T-cell (primary cell): ENCODE measurements around the gene NDE1. TPM values are rescaled to one million over a fixed set of nuclear protein-coding genes. Genes with fewer than 3 reads are reported as not detected.

ENCODE experiments used
- ATAC-seq, 4 experiments: fragments of 200-7000 bp in 3 of 4; fragments of 150-1000 bp in 1 of 4; cut with Tn5 transposase; replicated peaks in 1 of 4; 1 replicate in 3 of 4; 2 replicates in 1 of 4; pipeline ENCODE4 v1.10.0; 2021; ENCODE audit warnings: moderate library complexity in 3 of 4, mild to moderate bottlenecking in 2 of 4, moderate number of reproducible peaks in 1 of 4
- CTCF ChIA-PET, 2 donors: fragments of 300-600 bp; sonication (Branson Sonifier 250); formaldehyde crosslinking; loops; one replicate each; lab custom pipeline; 2022; ENCODE audit warnings: antibody characterized with exemption in 2 of 2; lab: Charles Lee
- POLR2A ChIA-PET, 2 donors: fragments of 300-600 bp; sonication (Branson Sonifier 250); formaldehyde crosslinking; loops; one replicate each; lab custom pipeline; 2022; ENCODE audit warnings: antibody characterized with exemption in 2 of 2; lab: Charles Lee
- DNase-seq, 35 experiments: peaks; one replicate each; pipeline versions ENCODE4 v3.0.0 to v3.0.0-alpha.2; 2013 to 2023
- H3K27ac ChIP-seq: one replicate; pipeline ENCODE4 v1.5.1; 2013; ENCODE audit warnings: low read length
- H3K27me3 ChIP-seq, 2 experiments: replicated peaks in 1 of 2; 1 replicate in 1 of 2; 2 replicates in 1 of 2; pipeline versions ENCODE4 v1.6.1 to v1.7.0; 2013; ENCODE audit warnings: low read length in 1 of 2, mixed read lengths in 1 of 2; ENCODE audit not compliant: control insufficient read depth in 2 of 2, insufficient read depth in 2 of 2; ENCODE audit errors: extremely low read depth in 1 of 2
- H3K36me3 ChIP-seq, 2 donors: 1 replicate in 1 of 2; 2 replicates in 1 of 2; pipeline versions ENCODE4 v1.6.1 to v1.7.0; 2013; ENCODE audit warnings: low read length in 1 of 2; ENCODE audit not compliant: control insufficient read depth in 2 of 2, insufficient read depth in 1 of 2; ENCODE audit errors: extremely low read depth in 1 of 2
- H3K4me1 ChIP-seq, 2 experiments: 1 replicate in 1 of 2; 2 replicates in 1 of 2; pipeline versions ENCODE4 v1.6.1 to v1.7.0; 2013; ENCODE audit warnings: low read length in 2 of 2, mixed read lengths in 1 of 2; ENCODE audit not compliant: insufficient read depth in 2 of 2, control insufficient read depth in 1 of 2; ENCODE audit errors: extremely low read depth in 1 of 2
- H3K4me3 ChIP-seq, 2 donors: 1 replicate in 1 of 2; 2 replicates in 1 of 2; pipeline versions ENCODE4 v1.5.1 to v1.7.0; 2013; ENCODE audit warnings: mild to moderate bottlenecking in 2 of 2, low read length in 1 of 2, moderate library complexity in 1 of 2; ENCODE audit not compliant: control insufficient read depth in 1 of 2; ENCODE audit errors: extremely low read depth in 1 of 2
- H3K9me3 ChIP-seq: 2 replicates; pipeline ENCODE4 v1.7.0; 2013
- H3K27ac Mint-ChIP-seq, 2 donors: one replicate each; pipeline ENCODE4 v1.8.0; 2020 to 2021; ENCODE audit warnings: mild to moderate bottlenecking in 2 of 2, mixed read lengths in 2 of 2
- H3K27me3 Mint-ChIP-seq, 2 donors: one replicate each; pipeline ENCODE4 v1.8.0; 2021 to 2022; ENCODE audit warnings: mixed read lengths in 2 of 2
- H3K36me3 Mint-ChIP-seq: one replicate; pipeline ENCODE4 v1.8.0; 2021; ENCODE audit warnings: mixed read lengths
- H3K4me1 Mint-ChIP-seq, 3 donors: one replicate each; pipeline ENCODE4 v1.8.0; 2020 to 2022; ENCODE audit warnings: mixed read lengths in 3 of 3, mild to moderate bottlenecking in 1 of 3
- H3K4me3 Mint-ChIP-seq, 3 donors: one replicate each; pipeline ENCODE4 v1.8.0; 2020 to 2022; ENCODE audit warnings: mild to moderate bottlenecking in 3 of 3, mixed read lengths in 3 of 3, moderate library complexity in 3 of 3
- H3K9me3 Mint-ChIP-seq, 3 donors: one replicate each; pipeline ENCODE4 v1.8.0; 2020 to 2022; ENCODE audit warnings: mixed read lengths in 3 of 3
- WGBS: methylation state at CpG from one replicate; pipeline ENCODE4 v1.1.5; 2013; ENCODE audit warnings: missing lambda C conversion rate; ENCODE audit not compliant: insufficient coverage; 5-methylcytosine and 5-hydroxymethylcytosine counted together
- total RNA-seq, 35 experiments: library from RNA in 6 of 35; stranded (reverse) in 6 of 35; fragments of 120-200 nt in 1 of 35; gene quantifications; one replicate each; pipeline versions ENCODE4 v1.2.1 to v1.2.4 and lab custom pipeline; 2013 to 2026

NDE1 gene
- total RNA-seq, 5 donors from 2014 or later (not counting 1 experiment from before 2014, with no cell fraction given), result 90.8 to 110 (median 103) TPM

DNA sequence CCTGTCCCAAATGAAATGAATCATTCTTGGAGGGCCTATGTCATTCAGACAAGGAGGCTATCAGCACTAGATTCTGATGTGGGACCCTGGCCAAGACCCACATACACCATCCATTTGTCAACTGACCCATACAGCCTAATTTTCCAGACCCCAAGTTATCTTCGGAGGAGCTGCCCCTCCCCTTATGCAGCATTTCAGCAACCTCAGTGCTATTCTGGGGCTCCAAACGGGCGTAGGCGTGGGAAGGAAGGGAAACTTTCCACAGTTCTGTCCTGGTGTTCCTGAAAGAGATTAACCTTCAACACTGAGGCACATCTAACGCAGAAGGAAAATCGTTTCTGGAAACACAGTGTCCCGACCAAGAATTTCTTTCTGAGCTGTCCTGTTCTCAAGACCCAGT lies 120.1 kb downstream of the NDE1 start:
- Histone ChIP-seq H3K4me3 (no peak overlapping the region), H3K9me3 (no peaks in the 10 kb centered on the region), H3K27ac (no peak overlapping the region), H3K27me3 (peaks cover 0 to 2% of the 10 kb centered on the region in 2 experiments), H3K4me1 (no peaks in the 10 kb centered on the region), H3K36me3 (no peaks in the 10 kb centered on the region)
- ATAC-seq, result no peak
- WGBS, result 100% methylated on average over 1 of the region's 7 CpGs
- CTCF ChIA-PET, result no interaction called here
- no peak for DNase-seq
- peaks cover 0 to 3% (median 0%) of the 10 kb centered on the region in 3 donors for H3K9me3 Mint-ChIP-seq
- no peaks in the 10 kb centered on the region for H3K36me3 Mint-ChIP-seq
- no peaks in the 10 kb centered on the region for H3K4me1 Mint-ChIP-seq
- no peak overlapping the region for H3K4me3 Mint-ChIP-seq
- POLR2A ChIA-PET, result no interaction called here
- no peak overlapping the region for H3K27ac Mint-ChIP-seq
- peaks cover 2 to 7% of the 10 kb centered on the region in 2 donors for H3K27me3 Mint-ChIP-seq

DNA sequence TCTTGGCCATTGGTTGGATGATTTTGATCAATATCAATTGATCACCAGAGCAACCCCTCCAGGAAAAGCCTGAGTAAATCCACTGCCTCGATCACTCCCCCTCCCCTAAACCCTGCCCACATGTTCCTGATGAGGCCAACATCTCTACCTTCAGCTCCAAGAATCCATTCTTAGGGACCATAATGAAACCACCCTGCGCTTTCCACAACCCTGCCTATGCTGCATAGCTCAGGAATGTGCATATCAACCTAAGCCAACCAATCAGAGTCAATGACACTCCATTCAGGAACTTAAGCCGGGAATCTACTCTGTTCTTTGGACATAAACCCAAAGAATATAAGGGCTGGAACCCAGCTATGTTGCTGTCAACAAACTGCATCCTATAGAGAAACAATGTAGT lies 120.5 kb downstream of the NDE1 start:
- H3K9me3 ChIP-seq, result no peaks in the 10 kb centered on the region
- peaks cover 0 to 4% of the 10 kb centered on the region in 2 donors for H3K27me3 Mint-ChIP-seq
- peaks cover 0 to 2% of the 10 kb centered on the region in 2 experiments for H3K27me3 ChIP-seq
- H3K4me3 Mint-ChIP-seq, result no peak overlapping the region
- 90% methylated on average over 3 of the region's 3 CpGs for WGBS
- DNase-seq, result no peak
- H3K27ac ChIP-seq, result no peak overlapping the region
- H3K4me3 ChIP-seq, result no peak overlapping the region
- H3K36me3 Mint-ChIP-seq, result no peaks in the 10 kb centered on the region
- CTCF ChIA-PET, result no interaction called here
- no peak overlapping the region for H3K27ac Mint-ChIP-seq
- no peak for ATAC-seq
- H3K36me3 ChIP-seq, result no peaks in the 10 kb centered on the region
- no peaks in the 10 kb centered on the region for H3K4me1 Mint-ChIP-seq
- peaks cover 0 to 3% (median 0%) of the 10 kb centered on the region in 3 donors for H3K9me3 Mint-ChIP-seq
- H3K4me1 ChIP-seq, result no peaks in the 10 kb centered on the region
- POLR2A ChIA-PET, result no interaction called here

DNA sequence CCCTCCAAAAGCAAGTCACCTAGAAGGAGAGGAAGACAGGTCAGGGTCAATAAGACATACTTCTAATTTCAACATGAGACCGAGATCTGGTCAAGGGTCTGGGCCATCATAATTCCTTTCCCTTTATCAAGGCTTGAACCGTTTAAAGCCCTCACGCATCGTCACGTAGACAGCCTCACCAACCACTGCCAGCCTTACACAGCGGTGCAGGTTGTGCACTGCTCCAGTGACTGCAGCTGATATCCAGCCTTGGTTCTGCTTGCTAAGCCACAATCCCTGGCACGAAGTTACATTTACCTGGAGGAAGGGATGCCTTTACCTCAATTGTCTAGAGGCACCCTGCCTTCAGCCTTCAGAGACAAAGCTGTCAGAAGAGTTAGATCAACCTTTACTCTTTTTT lies 121.6 kb downstream of the NDE1 start:
- Mint-ChIP-seq H3K27ac (no peak overlapping the region), H3K4me3 (no peak overlapping the region), H3K4me1 (no peaks in the 10 kb centered on the region), H3K36me3 (no peaks in the 10 kb centered on the region), H3K27me3 (peaks cover 3 to 10% of the 10 kb centered on the region in 2 donors), H3K9me3 (peaks cover 0 to 3% (median 0%) of the 10 kb centered on the region in 3 donors)
- no peaks in the 10 kb centered on the region for H3K36me3 ChIP-seq
- H3K4me1 ChIP-seq, result no peaks in the 10 kb centered on the region
- DNase-seq (no peak), ATAC-seq (no peak)
- H3K9me3 ChIP-seq, result no peaks in the 10 kb centered on the region
- peaks cover 0 to 3% of the 10 kb centered on the region in 2 experiments for H3K27me3 ChIP-seq
- H3K27ac ChIP-seq, result no peak overlapping the region
- CTCF ChIA-PET, result no interaction called here
- 92% methylated on average over 2 of the region's 7 CpGs for whole genome bisulfite sequencing
- POLR2A ChIA-PET, result no interaction called here
- H3K4me3 ChIP-seq, result no peak overlapping the region

DNA sequence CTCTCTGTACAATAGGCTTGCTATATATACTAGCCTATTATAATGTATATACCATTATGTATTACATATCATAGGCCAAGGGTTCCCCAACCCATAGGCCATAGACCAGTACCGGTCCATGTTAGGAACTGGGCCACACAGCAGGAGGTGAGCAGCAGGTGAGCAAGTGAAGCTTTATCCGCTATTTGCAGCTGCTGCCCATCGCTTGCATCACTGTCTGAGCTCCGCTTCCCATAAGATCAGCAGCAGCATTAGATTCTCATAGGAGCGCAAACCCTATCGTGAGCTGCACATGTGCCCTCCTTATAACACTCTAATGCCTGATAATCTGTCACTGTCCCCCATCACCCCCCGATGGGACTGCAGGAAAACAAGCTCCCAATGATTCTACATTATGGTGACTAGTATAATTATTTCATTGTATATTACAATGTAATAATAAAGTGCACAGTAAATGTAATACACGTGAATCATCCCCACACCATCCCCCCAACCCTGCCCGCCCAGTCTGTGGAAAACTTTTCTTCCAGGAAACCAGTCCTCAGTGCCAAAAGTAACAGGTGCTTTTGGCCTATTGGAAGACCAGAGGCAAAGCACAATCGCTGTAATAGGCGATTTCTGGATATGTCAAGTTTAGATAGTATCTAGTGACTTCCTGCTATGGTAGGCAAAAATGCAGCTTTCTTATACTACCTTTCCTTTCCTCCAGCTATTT lies 122.7 kb downstream of the NDE1 start:
- POLR2A ChIA-PET, result no interaction called here

DNA sequence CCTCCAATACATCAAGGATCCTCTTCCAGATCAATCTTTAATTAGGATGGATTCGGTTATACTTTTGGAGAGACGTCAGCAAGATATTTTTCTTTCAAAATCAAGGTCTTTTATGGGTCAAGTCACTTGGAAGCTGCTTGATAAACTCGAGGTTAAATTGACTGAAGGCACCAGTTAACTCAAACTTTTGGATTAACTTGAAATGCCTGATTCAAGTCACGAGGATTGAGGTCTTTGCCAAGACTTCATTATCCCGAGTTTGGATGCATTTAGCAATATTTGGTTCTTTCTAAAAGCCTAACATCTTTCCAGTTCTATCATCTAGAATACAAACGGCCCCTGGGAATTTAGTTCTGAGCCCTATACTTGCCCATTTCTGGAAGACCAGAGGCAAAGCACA lies 123.9 kb downstream of the NDE1 start:
- Mint-ChIP-seq H3K36me3 (no peaks in the 10 kb centered on the region), H3K4me3 (no peak overlapping the region), H3K27ac (no peak overlapping the region), H3K27me3 (peaks cover 3 to 10% of the 10 kb centered on the region in 2 donors), H3K9me3 (no peaks in the 10 kb centered on the region), H3K4me1 (no peaks in the 10 kb centered on the region)
- H3K27me3 ChIP-seq, result peaks cover 0 to 12% of the 10 kb centered on the region in 2 experiments
- no peaks in the 10 kb centered on the region for H3K9me3 ChIP-seq
- no peak for DNase-seq
- ChIA-PET POLR2A (no interaction called here), CTCF (no interaction called here)
- no peak overlapping the region for H3K4me3 ChIP-seq
- H3K36me3 ChIP-seq, result no peaks in the 10 kb centered on the region
- no peak for ATAC-seq
- H3K27ac ChIP-seq, result no peak overlapping the region
- no peaks in the 10 kb centered on the region for H3K4me1 ChIP-seq
- WGBS, result 65% methylated on average over 5 of the region's 6 CpGs

More for the DNA sequence above, 122.7 kb downstream of the NDE1 start:
- no peaks in the 10 kb centered on the region for H3K36me3 ChIP-seq
- H3K4me1 ChIP-seq, result no peaks in the 10 kb centered on the region
- Mint-ChIP-seq H3K9me3 (peaks cover 0 to 3% (median 0%) of the 10 kb centered on the region in 3 donors), H3K27me3 (peaks cover 3 to 10% of the 10 kb centered on the region in 2 donors), H3K4me1 (no peaks in the 10 kb centered on the region), H3K4me3 (no peak overlapping the region), H3K27ac (no peak overlapping the region), H3K36me3 (no peaks in the 10 kb centered on the region)
- no peak overlapping the region for H3K4me3 ChIP-seq
- CTCF ChIA-PET, result interaction anchor here in 1 of 2 donors (0.6 kb wide), 1 partner anchor 205 kb away, joined by 4 read pairs; no protein-coding TSS in a partner anchor
- no peak overlapping the region for H3K27ac ChIP-seq
- WGBS, result 100% methylated on average over 4 of the region's 11 CpGs
- ATAC-seq (no peak), DNase-seq (no peak)
- H3K9me3 ChIP-seq, result no peaks in the 10 kb centered on the region
- peaks cover 0 to 9% of the 10 kb centered on the region in 2 experiments for H3K27me3 ChIP-seq

DNA sequence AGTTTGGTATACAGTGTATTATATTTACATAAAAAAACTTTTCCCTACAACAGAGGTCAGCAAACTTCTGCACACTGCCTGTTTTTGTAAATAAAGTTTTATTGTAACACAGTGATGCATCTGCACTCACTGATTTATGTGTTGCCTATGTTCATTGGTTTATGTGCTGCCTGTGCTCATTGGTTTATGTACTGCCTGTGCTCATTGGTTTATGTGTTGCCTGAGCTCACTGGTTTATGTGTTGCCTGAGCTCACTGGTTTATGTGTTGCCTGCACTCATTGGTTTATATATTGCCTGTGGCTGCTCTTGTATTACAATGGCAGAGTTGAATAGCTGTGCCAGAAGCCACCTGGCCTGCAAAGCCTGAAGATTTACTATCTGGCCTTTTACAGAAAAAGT lies 125.2 kb downstream of the NDE1 start:
- no peak for DNase-seq
- Mint-ChIP-seq H3K27me3 (peaks cover 3 to 10% of the 10 kb centered on the region in 2 donors), H3K27ac (no peak overlapping the region), H3K4me3 (no peak overlapping the region), H3K4me1 (no peaks in the 10 kb centered on the region), H3K9me3 (no peaks in the 10 kb centered on the region), H3K36me3 (no peaks in the 10 kb centered on the region)
- peaks cover 0 to 16% of the 10 kb centered on the region in 2 experiments for H3K27me3 ChIP-seq
- no peak for ATAC-seq
- H3K9me3 ChIP-seq, result no peaks in the 10 kb centered on the region
- no peaks in the 10 kb centered on the region for H3K36me3 ChIP-seq
- no peak overlapping the region for H3K4me3 ChIP-seq
- H3K27ac ChIP-seq, result no peak overlapping the region
- H3K4me1 ChIP-seq, result no peaks in the 10 kb centered on the region
- ChIA-PET CTCF (no interaction called here), POLR2A (no interaction called here)
